ENCODE data around the gene OSM.

DNA sequence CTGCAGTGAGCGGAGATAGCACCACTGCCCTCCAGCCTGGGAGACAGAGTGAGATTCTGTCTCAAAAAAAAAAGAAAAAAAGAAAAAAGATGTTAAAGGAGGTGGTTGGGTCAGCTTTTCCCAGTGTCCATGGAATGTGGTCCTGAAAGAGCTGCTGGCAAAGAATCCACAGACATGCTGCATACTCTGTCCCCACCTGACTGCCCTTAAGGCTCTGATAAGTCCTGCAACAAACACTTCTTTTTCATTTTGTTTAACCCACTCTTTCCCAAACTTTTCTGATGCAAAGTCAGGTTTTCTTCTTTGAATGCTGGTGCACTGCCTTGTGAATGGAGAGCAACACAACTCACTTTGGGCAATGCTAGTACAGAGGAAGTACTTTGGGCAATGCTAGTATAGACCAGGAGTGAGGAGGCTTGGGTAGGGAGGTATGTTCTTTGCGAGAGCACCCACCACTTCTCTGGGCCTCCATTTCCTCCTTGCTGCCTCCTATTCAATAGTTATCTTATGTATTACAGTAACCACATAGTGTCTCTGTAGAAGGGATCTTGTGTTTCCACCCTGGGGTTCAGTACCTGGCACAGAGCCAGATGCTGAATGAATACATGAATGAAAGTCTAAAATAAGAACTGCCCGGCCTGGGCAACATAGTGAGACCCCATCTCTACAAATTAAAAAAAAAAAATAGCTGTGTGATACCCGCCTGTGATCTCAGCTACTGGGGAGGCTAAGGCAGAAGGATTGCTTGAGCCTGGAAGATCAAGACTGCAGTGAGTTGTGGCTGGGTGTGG is 39.0 kb downstream of the OSM start:
- TF ChIP-seq, protein P1, sequence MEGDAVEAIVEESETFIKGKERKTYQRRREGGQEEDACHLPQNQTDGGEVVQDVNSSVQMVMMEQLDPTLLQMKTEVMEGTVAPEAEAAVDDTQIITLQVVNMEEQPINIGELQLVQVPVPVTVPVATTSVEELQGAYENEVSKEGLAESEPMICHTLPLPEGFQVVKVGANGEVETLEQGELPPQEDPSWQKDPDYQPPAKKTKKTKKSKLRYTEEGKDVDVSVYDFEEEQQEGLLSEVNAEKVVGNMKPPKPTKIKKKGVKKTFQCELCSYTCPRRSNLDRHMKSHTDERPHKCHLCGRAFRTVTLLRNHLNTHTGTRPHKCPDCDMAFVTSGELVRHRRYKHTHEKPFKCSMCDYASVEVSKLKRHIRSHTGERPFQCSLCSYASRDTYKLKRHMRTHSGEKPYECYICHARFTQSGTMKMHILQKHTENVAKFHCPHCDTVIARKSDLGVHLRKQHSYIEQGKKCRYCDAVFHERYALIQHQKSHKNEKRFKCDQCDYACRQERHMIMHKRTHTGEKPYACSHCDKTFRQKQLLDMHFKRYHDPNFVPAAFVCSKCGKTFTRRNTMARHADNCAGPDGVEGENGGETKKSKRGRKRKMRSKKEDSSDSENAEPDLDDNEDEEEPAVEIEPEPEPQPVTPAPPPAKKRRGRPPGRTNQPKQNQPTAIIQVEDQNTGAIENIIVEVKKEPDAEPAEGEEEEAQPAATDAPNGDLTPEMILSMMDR (IDR thresholded peaks at IDR 0.05) = no peak
- TF ChIP-seq POLR2A (IDR thresholded peaks at IDR 0.05) = no peak
